Measurements from ENCODE around the gene SPAG16. TPM values are rescaled to one million over a fixed set of nuclear protein-coding genes. Genes with fewer than 3 reads are reported as not detected.

Gene SPAG16
- total RNA-seq, 3 donors from 2014 or later = 25.3 to 42.0 (median 41.7) TPM

DNA sequence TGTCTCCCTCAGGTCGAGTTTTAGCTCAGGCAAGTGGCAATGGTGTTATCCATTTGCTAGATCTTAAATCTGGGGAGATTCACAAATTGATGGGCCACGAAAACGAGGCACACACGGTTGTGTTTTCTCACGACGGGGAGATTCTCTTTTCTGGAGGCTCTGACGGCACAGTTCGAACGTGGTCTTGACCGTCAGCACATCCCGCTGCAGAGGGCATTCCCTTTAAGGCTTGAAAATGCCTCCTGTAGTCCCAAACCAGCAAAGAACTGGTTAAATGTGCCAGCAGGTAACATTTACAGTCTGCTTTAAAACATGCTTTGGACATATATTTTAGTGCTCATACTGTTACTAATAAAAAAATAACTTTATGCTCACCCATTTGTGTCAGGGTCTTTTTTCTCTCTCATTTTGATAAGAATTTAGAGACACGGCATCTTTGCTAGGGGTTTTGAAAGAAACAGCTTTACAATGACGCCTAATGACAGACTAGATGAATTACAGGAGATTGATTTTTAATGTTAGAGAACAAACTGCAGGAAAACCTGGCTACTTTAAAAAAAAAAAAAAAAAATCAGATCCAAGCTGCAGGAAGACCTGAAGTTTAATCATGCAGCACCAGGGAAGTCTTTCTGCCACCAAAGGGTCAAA, 1126.0 kb downstream of the SPAG16 start:
- Histone ChIP-seq H3K27me3 (no peaks in the 10 kb centered on the region), H3K36me3 (no peaks in the 10 kb centered on the region), H3K4me3 (no peak overlapping the region), H3K27ac (no peak overlapping the region), H3K4me1 (no peaks in the 10 kb centered on the region), H3K9me3 (no peaks in the 10 kb centered on the region)
- TF ChIP-seq POLR2AphosphoS5 (IDR thresholded peaks at IDR 0.05) = no peak
- no peak for TF ChIP-seq POLR2A (IDR thresholded peaks at IDR 0.05)
- TF ChIP-seq, protein P1, sequence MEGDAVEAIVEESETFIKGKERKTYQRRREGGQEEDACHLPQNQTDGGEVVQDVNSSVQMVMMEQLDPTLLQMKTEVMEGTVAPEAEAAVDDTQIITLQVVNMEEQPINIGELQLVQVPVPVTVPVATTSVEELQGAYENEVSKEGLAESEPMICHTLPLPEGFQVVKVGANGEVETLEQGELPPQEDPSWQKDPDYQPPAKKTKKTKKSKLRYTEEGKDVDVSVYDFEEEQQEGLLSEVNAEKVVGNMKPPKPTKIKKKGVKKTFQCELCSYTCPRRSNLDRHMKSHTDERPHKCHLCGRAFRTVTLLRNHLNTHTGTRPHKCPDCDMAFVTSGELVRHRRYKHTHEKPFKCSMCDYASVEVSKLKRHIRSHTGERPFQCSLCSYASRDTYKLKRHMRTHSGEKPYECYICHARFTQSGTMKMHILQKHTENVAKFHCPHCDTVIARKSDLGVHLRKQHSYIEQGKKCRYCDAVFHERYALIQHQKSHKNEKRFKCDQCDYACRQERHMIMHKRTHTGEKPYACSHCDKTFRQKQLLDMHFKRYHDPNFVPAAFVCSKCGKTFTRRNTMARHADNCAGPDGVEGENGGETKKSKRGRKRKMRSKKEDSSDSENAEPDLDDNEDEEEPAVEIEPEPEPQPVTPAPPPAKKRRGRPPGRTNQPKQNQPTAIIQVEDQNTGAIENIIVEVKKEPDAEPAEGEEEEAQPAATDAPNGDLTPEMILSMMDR (IDR thresholded peaks at IDR 0.05) = no peak
- intact Hi-C loops (cut with DNase I; ENCODE audit: low total_unique reads) = loop anchor here (5.0 kb wide), 1 partner anchor 202 kb away; no protein-coding TSS in a partner anchor
- no peak for DNase-seq (ENCODE audit: low spot score in 2 of 2)

DNA sequence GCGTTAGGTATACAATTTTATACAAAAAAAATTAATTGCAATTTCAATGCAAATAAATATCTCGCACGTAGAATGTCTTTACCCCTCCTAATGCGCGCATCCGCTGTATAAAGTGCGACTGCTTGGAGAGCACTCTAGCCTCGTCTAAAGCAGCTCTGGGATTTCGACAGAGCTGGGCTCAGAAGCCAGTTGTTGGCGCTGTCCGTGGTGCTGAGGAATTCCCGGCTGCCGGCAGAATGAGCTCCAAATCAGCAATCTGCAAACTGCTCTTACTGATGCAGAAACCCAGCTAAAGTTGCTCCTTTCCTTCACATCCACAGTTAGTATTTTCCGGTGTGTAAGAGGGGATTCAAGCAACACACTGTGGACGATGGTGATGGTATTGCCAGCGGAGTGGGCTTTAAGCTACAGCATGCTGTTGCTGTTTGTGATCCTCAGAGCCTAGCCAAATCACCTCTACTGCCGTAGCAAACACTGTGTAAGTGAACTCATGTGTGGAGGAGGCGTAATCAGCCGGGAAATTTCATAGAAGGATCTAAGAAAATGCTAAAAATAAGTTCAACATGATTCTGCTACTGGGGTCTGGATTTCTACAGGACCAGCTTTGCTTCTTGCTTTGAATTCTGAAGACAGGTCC, 1126.8 kb downstream of the SPAG16 start, which contains the start of gene VWC2L:
VWC2L (plus strand) TSS at position 137 of the 637 bp plus-strand sequence. CDS start 3,140 bp downstream, outside the sequence.
- Histone ChIP-seq H3K27me3 (no peaks in the 10 kb centered on the region), H3K36me3 (no peaks in the 10 kb centered on the region), H3K4me1 (no peaks in the 10 kb centered on the region), H3K9me3 (no peaks in the 10 kb centered on the region), H3K4me3 (no peak within 1 kb of the TSS), H3K27ac (no peak within 1 kb of the TSS)
- intact Hi-C loops (cut with DNase I; ENCODE audit: low total_unique reads) = loop anchor here (5.0 kb wide), 1 partner anchor 201 kb away; no protein-coding TSS in a partner anchor
- DNase-seq (ENCODE audit: low spot score in 2 of 2) = peak; percentile 21 to 67
- TF ChIP-seq POLR2A (IDR thresholded peaks at IDR 0.05) (no peak), POLR2AphosphoS5 (IDR thresholded peaks at IDR 0.05) (no peak)
- TF ChIP-seq, protein P1 (IDR thresholded peaks at IDR 0.05) = no peak

DNA sequence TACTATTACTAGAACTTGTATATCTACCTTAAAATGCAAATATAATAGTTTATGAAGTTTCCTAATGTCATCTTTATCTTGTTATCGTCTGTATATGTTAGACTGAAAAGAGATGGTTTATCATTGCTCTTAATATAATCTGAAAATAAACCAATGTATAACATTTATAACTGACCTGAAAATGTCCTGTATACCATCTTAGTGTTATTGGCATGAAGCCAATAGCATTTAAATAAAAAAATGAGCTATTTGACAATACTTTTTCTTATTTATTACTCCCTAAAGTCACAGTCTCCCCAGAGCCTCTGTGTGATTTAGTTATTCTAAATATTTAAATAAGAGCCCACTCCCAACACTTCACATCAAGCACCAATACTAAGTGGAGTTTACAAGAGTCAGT, 1128.4 kb downstream of the SPAG16 start:
- Histone ChIP-seq H3K4me3 (no peak overlapping the region), H3K4me1 (no peaks in the 10 kb centered on the region), H3K27me3 (no peaks in the 10 kb centered on the region), H3K36me3 (no peaks in the 10 kb centered on the region), H3K9me3 (no peaks in the 10 kb centered on the region), H3K27ac (no peak overlapping the region)
- intact Hi-C loops (cut with DNase I; ENCODE audit: low total_unique reads) = loop anchor here (5.0 kb wide), 1 partner anchor 200 kb away; no protein-coding TSS in a partner anchor
- TF ChIP-seq POLR2A (IDR thresholded peaks at IDR 0.05) = no peak
- TF ChIP-seq POLR2AphosphoS5 (IDR thresholded peaks at IDR 0.05) = no peak
- DNase-seq (ENCODE audit: low spot score in 2 of 2) = no peak

DNA sequence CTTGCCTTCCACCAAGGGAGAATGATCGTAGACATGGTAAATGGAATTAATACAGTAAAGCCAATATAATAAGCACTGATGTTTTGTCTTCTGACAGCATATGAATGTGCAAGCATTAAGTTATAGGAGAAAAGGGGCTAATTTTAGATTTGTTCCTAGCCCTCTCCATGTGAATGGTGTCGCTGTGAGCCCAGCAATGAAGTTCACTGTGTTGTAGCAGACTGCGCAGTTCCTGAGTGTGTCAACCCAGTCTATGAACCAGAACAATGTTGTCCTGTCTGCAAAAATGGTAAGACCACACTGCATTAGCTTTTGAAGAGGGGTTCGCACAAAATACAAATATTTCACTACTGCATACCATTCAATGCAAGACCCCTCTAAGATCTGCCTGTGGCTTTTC, 1152.2 kb downstream of the SPAG16 start:
- intact Hi-C loops (cut with DNase I; ENCODE audit: low total_unique reads) = no loop called here
- no peak overlapping the region for H3K4me3 ChIP-seq

DNA sequence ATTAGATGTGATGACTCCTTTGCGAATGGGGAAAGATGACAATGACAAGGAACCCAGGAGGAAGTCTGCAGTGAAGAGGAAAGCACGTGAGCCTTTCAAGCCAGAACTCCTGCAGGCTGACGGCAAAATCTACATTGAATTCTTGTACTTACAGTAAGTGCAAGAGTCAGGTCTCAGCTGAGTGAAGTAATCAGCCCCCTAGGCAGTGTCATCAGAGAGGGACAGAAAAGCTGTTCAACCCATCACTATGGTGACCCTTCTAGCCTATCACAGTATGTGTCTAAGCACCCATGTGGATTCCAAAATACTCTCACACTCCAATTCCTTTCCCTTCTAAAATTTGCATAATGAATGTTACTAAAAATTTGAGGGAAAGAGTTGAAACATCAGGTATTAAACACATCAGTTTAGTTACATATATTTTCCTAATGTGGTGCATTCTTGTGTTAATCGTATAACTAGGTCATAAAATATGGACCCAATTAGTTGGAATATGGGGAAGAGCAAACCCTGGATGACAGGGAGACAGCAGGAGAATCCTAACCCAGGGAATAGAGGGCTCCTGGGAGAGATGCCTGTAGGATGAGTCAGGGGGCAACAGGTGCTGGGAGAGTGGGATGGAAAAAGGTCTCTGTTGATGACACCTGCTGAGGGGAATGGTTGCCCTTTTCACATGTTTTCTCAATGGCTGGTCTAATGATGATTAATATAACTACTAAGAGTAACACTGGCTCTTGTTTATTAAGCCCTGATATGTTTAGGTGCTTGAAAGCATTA, 1166.0 kb downstream of the SPAG16 start:
- no peaks in the 10 kb centered on the region for H3K9me3 ChIP-seq
- TF ChIP-seq POLR2AphosphoS5 (IDR thresholded peaks at IDR 0.05) (no peak), POLR2A (IDR thresholded peaks at IDR 0.05) (no peak)
- TF ChIP-seq, protein P1 (IDR thresholded peaks at IDR 0.05) = no peak
- intact Hi-C loops (cut with DNase I; ENCODE audit: low total_unique reads) = no loop called here
- H3K27me3 ChIP-seq = no peaks in the 10 kb centered on the region
- DNase-seq (ENCODE audit: low spot score in 2 of 2) = no peak
- no peaks in the 10 kb centered on the region for H3K36me3 ChIP-seq
- no peaks in the 10 kb centered on the region for H3K4me1 ChIP-seq
- H3K27ac ChIP-seq = no peak overlapping the region
- H3K4me3 ChIP-seq = no peak overlapping the region

More for the DNA sequence above, 1152.2 kb downstream of the SPAG16 start:
- H3K27ac ChIP-seq = no peak overlapping the region
- H3K9me3 ChIP-seq = no peaks in the 10 kb centered on the region
- H3K4me1 ChIP-seq = no peaks in the 10 kb centered on the region
- no peak for DNase-seq (ENCODE audit: low spot score in 2 of 2)
- no peaks in the 10 kb centered on the region for H3K36me3 ChIP-seq
- no peaks in the 10 kb centered on the region for H3K27me3 ChIP-seq
- TF ChIP-seq POLR2A (IDR thresholded peaks at IDR 0.05) = no peak
- TF ChIP-seq, protein P1 (IDR thresholded peaks at IDR 0.05) = no peak
- TF ChIP-seq POLR2AphosphoS5 (IDR thresholded peaks at IDR 0.05) = no peak

Measured in breast epithelium (tissue), 4 donors.